ENCODE measurements around the gene CENPT.
"Not testable (repeated sequence)": the region's sequence is repeated elsewhere in the genome, so short reads cannot be mapped to it uniquely, and the experiment has no call there.

Gene CENPT

GRCh38 chr16:67877064-67877463, 29.6 kb upstream of the CENPT start:
- H3K4me3 ChIP-seq (ENCODE audit: low read depth, low read length), result no peak overlapping the region

GRCh38 chr16:67874372-67874771, 26.9 kb upstream of the CENPT start:
- H3K4me3 ChIP-seq (ENCODE audit: low read depth, low read length), result no peak overlapping the region

DNA sequence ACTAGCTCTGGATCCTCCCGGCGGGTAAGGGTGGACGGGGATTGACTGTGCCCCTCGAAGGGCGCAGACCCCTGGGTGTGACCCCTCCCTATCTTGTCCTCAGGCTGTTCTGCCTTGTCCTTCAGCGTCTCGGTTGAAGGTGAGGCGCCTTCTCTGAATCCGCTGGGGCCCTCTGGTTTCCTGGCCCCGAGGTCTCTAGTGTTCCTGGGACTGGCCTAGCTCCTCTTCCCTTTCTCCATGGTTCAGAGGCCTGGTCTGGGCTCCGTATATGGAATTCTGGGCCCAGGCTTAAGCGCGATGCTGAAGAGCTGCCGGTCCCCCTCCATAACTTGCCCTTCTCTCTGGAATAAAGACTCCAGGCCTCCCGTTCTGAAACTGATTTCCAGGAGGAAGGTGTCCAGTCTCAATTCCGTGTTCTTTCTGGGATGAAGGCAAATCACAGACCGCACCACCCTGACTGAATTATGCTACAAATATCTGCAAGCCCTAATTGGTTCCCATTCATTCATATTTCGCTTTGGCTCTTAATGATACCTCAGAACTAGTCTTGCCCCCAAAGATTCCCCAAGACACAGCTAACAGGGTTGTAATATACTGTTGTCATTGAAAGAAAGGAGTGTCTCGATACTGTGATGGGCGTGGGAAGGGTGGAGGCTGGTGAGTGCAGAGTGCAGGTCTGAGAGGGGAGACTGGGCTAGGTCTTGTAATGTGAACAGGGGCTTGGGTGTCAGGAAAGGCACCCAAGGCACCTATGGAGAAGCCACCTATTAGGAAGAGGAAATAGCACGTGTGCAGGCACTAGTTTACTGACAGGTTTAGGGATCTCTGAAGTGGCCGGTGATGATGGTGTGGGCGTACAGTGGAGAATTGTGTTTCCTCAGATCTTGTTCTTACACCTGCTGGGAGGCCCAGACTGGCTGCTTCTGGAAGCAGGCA, 26.2 kb upstream of the CENPT start:
- peak overlapping the region; percentile 90 for H3K4me3 ChIP-seq (ENCODE audit: low read depth, low read length)

DNA sequence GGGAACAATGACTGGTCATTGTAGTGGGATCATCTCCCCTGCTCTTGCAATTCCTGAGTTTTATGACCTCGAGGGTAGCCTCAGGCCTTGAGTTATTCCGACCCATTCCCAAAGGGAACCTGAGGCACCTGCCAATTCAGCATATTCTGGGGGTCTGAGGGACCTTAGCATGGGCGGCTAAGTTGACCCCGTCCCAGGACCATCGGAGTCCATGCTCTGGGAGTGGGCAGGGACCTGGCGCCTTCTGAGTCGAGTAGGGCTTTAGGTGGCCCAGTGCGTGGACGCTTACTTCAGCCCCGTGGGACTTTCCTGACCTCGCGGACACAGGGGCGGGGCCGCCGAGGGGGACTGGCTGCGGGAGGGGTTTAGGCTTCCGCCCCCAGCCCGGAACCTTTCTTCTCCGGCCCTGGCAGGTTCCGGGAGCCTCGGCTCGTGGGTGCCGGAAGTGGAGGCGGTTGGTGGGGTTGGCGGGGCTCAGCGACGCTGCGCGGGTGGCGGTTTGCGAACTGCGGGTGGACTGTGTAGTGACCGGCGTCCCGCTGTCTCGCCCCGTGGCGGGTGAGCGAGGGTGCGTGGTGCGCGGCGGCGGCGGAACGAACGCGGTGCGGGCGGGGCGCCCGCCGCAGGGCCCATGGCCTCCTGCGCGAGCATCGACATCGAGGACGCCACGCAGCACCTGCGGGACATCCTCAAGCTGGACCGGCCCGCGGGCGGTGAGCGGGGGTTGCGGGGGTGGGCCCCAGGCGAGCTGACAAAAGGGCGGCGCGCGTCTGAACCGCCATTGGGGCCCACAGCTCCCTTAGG, 25.3 kb upstream of the CENPT start, which contains the start of gene EDC4:
Gene EDC4, plus strand, starts transcription at position 422 of the 804 bp plus-strand sequence. Its CDS starts 210 bp downstream, at position 632.
- peak within 1 kb of the TSS; percentile 90 for H3K4me3 ChIP-seq (ENCODE audit: low read depth, low read length)

DNA sequence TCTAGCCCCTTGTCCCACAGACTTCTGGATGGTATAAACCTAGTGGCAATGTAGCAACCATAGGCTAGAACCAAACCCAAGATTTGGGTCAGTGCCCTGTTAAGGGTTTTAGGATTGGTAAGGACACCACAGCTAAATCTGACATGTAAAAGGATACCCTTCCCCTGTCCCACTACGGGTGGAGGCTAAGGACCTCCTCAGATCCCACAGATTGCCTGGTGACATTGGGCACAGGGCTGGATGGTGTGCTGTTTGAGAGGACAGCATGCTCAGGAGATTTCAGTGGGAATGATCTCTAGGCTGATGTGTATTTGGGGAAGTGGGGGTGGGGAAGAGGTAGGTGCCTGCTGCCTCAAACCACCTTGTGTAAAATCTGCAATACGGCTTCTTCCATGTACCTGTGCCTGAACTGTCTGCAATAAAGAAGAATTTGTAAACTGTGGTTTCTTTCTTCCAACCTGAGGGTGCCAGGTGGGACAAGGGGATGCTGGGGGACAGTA, 24.7 kb upstream of the CENPT start:
- H3K4me3 ChIP-seq (ENCODE audit: low read depth, low read length), result no peak overlapping the region

DNA sequence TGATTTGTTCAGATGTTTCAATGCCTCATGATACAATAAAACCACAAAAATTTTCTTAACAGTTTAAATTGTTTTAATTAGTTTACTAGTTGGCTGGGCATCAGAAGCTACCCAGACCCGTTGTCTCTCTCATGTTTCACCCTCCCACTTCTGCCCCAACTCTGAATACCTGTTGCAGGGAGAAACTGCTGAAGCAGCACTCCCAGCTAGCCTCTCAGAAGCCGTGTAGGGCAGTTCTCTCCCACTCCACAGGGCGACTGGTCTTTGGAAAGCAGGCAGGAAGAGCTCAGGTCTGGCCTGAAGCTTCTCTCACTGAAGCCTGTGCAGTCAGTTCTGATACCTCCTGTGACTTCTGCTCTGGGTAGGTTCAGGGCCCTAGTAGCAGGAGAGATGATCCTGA, 23.8 kb upstream of the CENPT start:
- H3K4me3 ChIP-seq (ENCODE audit: low read depth, low read length), result no peak overlapping the region

- no peak overlapping the region for H3K4me3 ChIP-seq (ENCODE audit: low read depth, low read length)
Observed at GRCh38 chr16:67869653-67870052, 22.2 kb upstream of the CENPT start.

- H3K4me3 ChIP-seq (ENCODE audit: low read depth, low read length), result no peak overlapping the region
Observed at GRCh38 chr16:67868290-67868689, 20.8 kb upstream of the CENPT start.

GRCh38 chr16:67865318-67865717, 17.8 kb upstream of the CENPT start:
- no peak overlapping the region for H3K4me3 ChIP-seq (ENCODE audit: low read depth, low read length)

DNA sequence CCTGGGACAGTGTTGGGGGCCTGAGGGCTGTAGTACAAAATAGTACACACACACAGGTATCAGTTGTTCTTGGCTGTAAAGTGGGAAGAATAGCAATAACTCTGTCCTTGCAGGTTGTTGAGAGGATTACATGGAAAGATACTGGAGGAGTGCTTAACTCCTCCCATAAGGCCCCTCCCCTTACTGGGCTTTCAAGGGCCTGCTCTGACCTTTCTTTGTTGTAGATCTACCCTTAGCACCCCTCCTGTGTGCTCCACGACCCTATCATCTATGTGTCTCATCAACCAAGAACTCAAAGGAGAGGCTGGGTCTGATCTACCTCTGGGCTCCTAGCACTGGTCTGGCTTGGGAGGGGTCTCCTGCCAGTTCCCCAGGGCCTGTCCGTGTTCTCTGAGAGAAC, 17.1 kb upstream of the CENPT start:
- no peak overlapping the region for H3K4me3 ChIP-seq (ENCODE audit: low read depth, low read length)

DNA sequence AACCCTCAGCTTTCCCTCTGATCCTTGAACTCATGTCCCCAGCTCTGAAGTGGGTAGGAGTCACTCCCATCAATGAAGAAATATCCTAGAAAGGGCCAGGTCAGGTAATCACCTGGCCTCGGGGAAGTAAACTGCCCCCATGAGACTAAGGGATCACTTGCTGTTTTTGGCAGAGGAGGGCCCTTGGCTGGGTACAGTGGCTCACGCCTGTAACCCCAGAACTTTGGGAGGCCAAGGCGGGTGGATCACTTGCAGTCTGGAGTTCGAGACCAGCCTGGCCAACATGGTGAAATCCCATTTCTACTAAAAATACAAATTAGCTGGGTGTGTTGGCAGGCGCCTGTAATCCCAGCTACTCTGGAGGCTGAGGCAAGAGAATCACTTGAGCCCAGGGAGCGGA, 16.6 kb upstream of the CENPT start:
- H3K4me3 ChIP-seq (ENCODE audit: low read depth, low read length), result not testable (repeated sequence)

DNA sequence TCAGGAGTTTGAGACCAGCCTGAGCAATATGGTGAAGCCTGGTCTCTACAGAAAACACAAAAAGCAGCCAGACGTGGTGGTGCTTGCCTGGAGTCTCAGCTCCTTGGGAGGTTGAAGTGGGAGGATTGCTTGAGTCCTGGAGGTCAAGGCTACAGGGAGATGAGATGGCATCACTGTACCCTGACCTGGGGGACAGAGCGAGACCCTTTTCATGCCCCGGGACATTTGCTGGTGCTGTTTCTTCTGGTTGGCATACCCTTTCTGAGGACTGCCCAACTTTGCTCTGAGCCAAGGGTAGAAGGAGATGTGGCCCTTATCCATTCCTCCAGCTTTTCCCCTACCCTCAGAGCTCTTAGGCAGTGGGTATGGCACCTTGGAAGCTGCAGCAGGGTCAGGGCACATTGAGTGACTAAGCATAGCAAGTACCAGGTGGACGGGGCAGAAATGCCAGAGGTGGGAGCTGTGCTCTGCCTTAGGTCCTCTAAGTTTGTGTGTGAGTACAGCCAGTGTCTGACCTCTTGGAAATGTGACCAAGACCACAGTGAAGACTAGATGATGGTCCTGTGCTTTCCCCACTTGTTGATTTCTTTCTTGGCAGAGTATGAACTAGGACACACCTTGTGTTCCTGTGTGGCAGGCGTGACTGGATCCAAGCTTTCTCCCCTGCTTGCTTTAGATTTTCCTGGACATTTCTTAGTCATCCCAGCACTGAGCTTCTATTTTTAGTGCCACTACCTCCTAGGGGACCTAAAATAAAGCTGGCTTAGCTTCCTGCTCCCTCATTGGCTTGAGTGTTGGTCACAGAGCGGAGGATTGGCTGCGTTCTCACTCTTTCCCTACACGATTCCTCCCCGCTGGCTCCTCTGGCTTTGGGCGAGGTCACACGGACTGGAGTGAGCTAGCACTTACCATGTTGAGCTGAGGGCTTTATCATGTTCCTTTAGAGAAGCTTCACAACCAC, 15.4 kb upstream of the CENPT start:
- H3K4me3 ChIP-seq (ENCODE audit: low read depth, low read length), result no peak overlapping the region

DNA sequence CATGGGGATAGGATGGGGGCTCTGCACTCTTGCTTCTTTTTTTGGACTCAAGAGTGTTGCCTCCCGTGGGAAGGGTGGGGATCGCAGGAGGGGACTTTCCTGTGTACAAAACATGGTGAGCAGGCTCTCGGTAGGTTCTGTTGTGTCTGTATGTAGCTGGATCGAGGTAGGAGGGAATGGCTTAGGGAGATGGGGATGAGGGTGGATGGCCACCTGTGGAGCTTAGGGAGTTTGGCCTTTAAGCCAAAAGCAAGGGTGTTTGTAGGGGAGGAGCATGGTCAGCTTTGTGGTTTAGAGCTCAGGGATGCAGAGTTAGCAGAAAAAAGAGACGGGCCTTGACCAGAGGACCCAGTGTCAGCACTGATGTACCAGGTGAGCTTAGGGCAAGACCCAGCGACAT, 14.4 kb upstream of the CENPT start:
- H3K4me3 ChIP-seq (ENCODE audit: low read depth, low read length), result no peak overlapping the region

GRCh38 chr16:67860589-67861398, 13.3 kb upstream of the CENPT start:
- H3K4me3 ChIP-seq (ENCODE audit: low read depth, low read length), result no peak overlapping the region

GRCh38 chr16:67858500-67858899, 11.0 kb upstream of the CENPT start:
- no peak overlapping the region for H3K4me3 ChIP-seq (ENCODE audit: low read depth, low read length)

DNA sequence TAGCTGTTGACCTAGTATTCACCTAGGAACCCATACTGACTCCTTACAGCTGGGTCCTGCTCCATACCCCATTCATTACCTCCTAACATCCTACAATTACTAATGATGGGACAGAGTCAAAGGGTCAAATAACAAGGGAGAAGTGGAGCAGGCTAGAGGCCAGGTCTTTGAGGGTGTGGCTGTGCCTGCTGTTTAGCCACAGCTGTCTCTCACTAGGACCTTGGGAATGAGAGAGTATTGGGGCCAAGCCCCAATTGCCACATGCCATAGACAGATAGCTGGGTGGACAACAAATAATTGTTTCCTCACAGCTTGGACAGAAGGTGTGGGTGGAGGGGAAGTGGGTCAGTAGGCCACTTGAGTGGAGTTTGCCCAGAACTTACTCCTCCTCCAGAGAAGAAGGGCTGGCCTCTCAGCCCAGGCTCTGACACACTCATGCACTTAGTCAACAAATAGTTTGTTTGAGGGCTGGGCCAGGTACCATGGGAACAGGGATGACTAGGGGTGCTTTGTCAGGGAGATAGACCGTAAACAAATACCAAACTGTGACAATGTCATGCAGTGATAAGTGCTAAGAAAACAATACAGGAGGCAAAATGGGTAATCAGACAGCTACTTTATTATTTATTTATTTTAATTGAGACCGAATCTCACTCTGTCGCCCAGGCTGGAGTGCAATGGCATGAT, 10.2 kb upstream of the CENPT start:
- H3K4me3 ChIP-seq (ENCODE audit: low read depth, low read length), result no peak overlapping the region

GRCh38 chr16:67856927-67857546, 9.5 kb upstream of the CENPT start:
- no peak overlapping the region for H3K4me3 ChIP-seq (ENCODE audit: low read depth, low read length)

DNA sequence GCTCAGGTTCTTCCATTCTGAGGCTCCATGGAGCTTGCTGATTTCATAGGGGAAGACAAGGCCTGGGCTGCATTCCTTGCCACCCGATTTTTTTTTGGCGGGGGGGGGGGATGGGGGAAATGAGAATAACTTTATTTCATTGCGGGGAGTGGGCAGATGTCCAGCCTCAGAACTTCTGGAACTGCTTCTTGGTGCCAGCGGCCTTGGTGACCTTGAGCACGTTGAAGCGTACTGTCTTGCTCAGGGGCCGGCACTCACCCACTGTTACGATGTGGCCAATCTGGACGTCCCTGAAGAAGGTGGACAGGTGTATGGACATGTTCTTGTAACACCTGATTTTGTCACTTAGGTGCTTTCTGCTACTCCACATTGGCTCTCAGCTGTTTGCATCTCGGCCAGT, 8.3 kb upstream of the CENPT start:
- no peak overlapping the region for H3K4me3 ChIP-seq (ENCODE audit: low read depth, low read length)

DNA sequence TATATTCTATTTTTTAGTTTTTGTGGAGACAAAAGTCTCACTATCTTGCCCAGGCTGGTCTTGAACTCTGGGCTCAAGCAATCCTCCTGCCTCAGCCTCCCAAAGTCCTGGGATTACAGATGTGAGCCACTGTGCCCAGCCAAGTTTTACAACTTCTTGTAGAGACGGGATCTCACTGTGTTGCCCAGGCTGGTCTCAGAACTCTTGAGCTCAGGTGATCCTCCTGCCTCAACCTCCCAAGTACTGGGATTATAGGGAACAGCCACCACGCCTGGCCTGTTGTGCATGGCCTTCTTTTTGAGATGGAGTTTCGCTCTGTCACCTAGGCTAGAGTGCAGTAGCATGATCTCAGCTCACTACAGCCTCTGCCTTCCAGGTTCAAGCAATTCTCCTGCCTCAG, 6.2 kb upstream of the CENPT start:
- H3K4me3 ChIP-seq (ENCODE audit: low read depth, low read length), result no peak overlapping the region
